Activated T-cell treated with anti-CD3 and anti-CD28 coated beads for 48 hours (primary cell): ENCODE results near the gene CENPX.
"Not testable (repeated sequence)": the region's sequence is repeated elsewhere in the genome, so short reads cannot be mapped to it uniquely, and the experiment has no call there.

ENCODE experiments used
- DNase-seq: peaks from one replicate; pipeline ENCODE4 v3.0.0-alpha.2; 2020; ENCODE audit warnings: low read depth

The CENPX gene

GRCh38 chr17:81998691-81999438 lies 23.8 kb downstream of the CENPX start:
- DNase-seq, result no peak

GRCh38 chr17:81998212-81998611 lies 24.5 kb downstream of the CENPX start:
- DNase-seq, result no peak

GRCh38 chr17:81996757-81997441 lies 25.8 kb downstream of the CENPX start:
- DNase-seq, result no peak

- no peak for DNase-seq
Observed at GRCh38 chr17:81996232-81996756, 26.4 kb downstream of the CENPX start.

- DNase-seq, result no peak
Observed at GRCh38 chr17:81995463-81996231, 27.0 kb downstream of the CENPX start.

- no peak for DNase-seq
Observed at GRCh38 chr17:81994593-81995462, 27.9 kb downstream of the CENPX start.

- no peak for DNase-seq
Observed at GRCh38 chr17:81993729-81994592, 28.7 kb downstream of the CENPX start.

- no peak for DNase-seq
Observed at GRCh38 chr17:81992306-81993102, 30.2 kb downstream of the CENPX start.

- no peak for DNase-seq
Observed at GRCh38 chr17:81991684-81992305, 30.9 kb downstream of the CENPX start.

GRCh38 chr17:81990836-81991683 lies 31.6 kb downstream of the CENPX start:
- no peak for DNase-seq

GRCh38 chr17:81987161-81987770 lies 35.4 kb downstream of the CENPX start:
- no peak for DNase-seq

- no peak for DNase-seq
Observed at GRCh38 chr17:81986606-81987005, 36.1 kb downstream of the CENPX start.

- DNase-seq, result no peak
Observed at GRCh38 chr17:81984773-81985410, 37.8 kb downstream of the CENPX start.

GRCh38 chr17:81983639-81984373 lies 38.9 kb downstream of the CENPX start:
- DNase-seq, result no peak

GRCh38 chr17:81983011-81983638 lies 39.6 kb downstream of the CENPX start:
- DNase-seq, result no peak

GRCh38 chr17:81981511-81981910 lies 41.2 kb downstream of the CENPX start:
- not testable (repeated sequence) for DNase-seq
